SK-N-SH (cell line): ENCODE results near the gene STARD10.

Source experiments
- CTCF ChIP-seq: fragments of 200-600 bp; sonication (generic); IDR thresholded peaks from 2 replicates; pipeline ENCODE4 v1.6.1; 2017; ENCODE audit warnings: antibody characterized with exemption, mild to moderate bottlenecking, moderate library complexity
- MXI1 ChIP-seq: IDR thresholded peaks from 2 replicates; pipeline ENCODE4 v1.6.1; 2012; ENCODE audit warnings: mild to moderate bottlenecking, low read depth, low read length, improper control_type of control experiment
- POLR2AphosphoS5 ChIP-seq: IDR thresholded peaks from 2 replicates; pipeline ENCODE4 v1.6.1; 2012; ENCODE audit warnings: low read depth, low read length
- REST ChIP-seq: IDR thresholded peaks from 2 replicates; pipeline ENCODE4 v1.6.1; 2012; ENCODE audit warnings: mild to moderate bottlenecking, low read depth, low read length, moderate library complexity
- SIN3A ChIP-seq: IDR thresholded peaks from 2 replicates; pipeline ENCODE4 v1.6.1; 2012; ENCODE audit warnings: low read depth, mild to moderate bottlenecking, low read length, moderate library complexity, borderline replicate concordance
- YY1 ChIP-seq: IDR thresholded peaks from 2 replicates; pipeline ENCODE4 v1.4.0; 2012; ENCODE audit warnings: low read depth, mild to moderate bottlenecking
- ZBTB33 ChIP-seq: IDR thresholded peaks from 2 replicates; pipeline ENCODE4 v1.4.0; 2012; ENCODE audit warnings: low read depth, borderline replicate concordance

- TF ChIP-seq MXI1, result no peak
- TF ChIP-seq CTCF, result no peak
- TF ChIP-seq POLR2AphosphoS5, result no peak
- TF ChIP-seq REST, result no peak
- TF ChIP-seq ZBTB33, result no peak
- no peak for TF ChIP-seq YY1
- TF ChIP-seq SIN3A, result no peak
Observed at GRCh38 chr11:72754544-72755155, 39.2 kb downstream of the STARD10 start.
